ENCODE results near the gene SNF8. TPM values are rescaled to one million over a fixed set of nuclear protein-coding genes. Genes with fewer than 3 reads are reported as not detected.

SNF8 gene
- total and polyA plus RNA-seq, 9 of the 15 experiments (the other 6 are each of a cell fraction or from before 2014, with no cell fraction given): 6.9 to 149 (median 117) TPM

DNA sequence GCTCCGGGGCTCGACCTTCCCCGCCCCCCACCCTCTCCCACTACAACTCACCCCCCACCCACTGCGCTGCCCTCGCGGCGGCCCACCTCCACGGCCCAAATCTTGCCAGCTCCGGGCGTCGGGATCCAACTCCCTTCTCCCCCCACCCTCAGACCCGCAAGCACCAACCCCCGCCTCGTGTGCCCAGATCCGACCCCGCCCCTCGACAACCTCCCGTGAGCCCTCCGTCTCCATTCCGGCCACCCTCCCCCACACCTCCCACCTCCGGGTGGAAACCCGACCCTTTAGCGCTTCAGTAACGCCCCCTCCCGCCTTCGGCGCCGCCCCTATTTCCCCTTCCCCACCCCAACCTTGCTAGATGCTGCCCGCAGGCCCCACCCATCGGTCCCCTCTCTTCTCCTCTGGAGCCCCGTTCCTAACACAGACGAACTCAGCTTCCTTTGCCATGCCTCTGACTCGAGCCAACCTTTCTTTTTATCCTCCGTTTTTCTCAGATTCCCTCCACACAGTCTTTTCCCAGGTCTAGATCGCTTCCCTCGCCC, 35.7 kb downstream of the SNF8 start (continued):
- TF ChIP-seq, protein P1, sequence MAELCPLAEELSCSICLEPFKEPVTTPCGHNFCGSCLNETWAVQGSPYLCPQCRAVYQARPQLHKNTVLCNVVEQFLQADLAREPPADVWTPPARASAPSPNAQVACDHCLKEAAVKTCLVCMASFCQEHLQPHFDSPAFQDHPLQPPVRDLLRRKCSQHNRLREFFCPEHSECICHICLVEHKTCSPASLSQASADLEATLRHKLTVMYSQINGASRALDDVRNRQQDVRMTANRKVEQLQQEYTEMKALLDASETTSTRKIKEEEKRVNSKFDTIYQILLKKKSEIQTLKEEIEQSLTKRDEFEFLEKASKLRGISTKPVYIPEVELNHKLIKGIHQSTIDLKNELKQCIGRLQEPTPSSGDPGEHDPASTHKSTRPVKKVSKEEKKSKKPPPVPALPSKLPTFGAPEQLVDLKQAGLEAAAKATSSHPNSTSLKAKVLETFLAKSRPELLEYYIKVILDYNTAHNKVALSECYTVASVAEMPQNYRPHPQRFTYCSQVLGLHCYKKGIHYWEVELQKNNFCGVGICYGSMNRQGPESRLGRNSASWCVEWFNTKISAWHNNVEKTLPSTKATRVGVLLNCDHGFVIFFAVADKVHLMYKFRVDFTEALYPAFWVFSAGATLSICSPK (IDR thresholded peaks at IDR 0.05; ENCODE audit: borderline replicate concordance): peak; percentile 55; the same call in 1 of the 2 replicates
- peak; percentile 30; the same call in 1 of the 2 replicates for TF ChIP-seq BHLHE40 (IDR thresholded peaks at IDR 0.05; ENCODE audit: low read length)
- TF ChIP-seq EGR1 (conservative IDR thresholded peaks at IDR 0.05): peak; percentile 76
- TF ChIP-seq POLR2A (conservative IDR thresholded peaks at IDR 0.05): 0 out of 2 replicates have a peak, but pooled peaks have one; percentile 22
- TF ChIP-seq DPF2 (IDR thresholded peaks at IDR 0.05): 0 out of 2 replicates have a peak, but pooled peaks have one; percentile 23
- TF ChIP-seq, protein P2, sequence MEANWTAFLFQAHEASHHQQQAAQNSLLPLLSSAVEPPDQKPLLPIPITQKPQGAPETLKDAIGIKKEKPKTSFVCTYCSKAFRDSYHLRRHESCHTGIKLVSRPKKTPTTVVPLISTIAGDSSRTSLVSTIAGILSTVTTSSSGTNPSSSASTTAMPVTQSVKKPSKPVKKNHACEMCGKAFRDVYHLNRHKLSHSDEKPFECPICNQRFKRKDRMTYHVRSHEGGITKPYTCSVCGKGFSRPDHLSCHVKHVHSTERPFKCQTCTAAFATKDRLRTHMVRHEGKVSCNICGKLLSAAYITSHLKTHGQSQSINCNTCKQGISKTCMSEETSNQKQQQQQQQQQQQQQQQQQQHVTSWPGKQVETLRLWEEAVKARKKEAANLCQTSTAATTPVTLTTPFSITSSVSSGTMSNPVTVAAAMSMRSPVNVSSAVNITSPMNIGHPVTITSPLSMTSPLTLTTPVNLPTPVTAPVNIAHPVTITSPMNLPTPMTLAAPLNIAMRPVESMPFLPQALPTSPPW (CRISPR knock-in tag; IDR thresholded peaks at IDR 0.05): 0 out of 2 replicates have a peak, but pooled peaks have one; percentile 48
